Gastroesophageal sphincter (tissue), 3 donors: ENCODE results near the gene NPAS1.
"Not testable (repeated sequence)": the region's sequence is repeated elsewhere in the genome, so short reads cannot be mapped to it uniquely, and the experiment has no call there.

ENCODE experiments used
- EP300 ChIP-seq: sonication (generic); formaldehyde crosslinking; IDR thresholded peaks from one replicate; pipeline ENCODE4 v1.6.1; 2017; ENCODE audit warnings: antibody characterized with exemption, mild to moderate bottlenecking
- POLR2A ChIP-seq, 2 donors: fragments of 450-650 bp; IDR thresholded peaks; one replicate each; pipeline ENCODE4 v1.6.1; 2017; ENCODE audit warnings: antibody characterized with exemption in 2 of 2, mild to moderate bottlenecking in 2 of 2, moderate library complexity in 1 of 2
- POLR2AphosphoS5 ChIP-seq: sonication (generic); formaldehyde crosslinking; IDR thresholded peaks from one replicate; pipeline ENCODE4 v1.6.1; 2017; ENCODE audit warnings: antibody characterized with exemption
- TF ChIP-seq, protein P1 (sequence below), 4 experiments: fragments of 200-600 bp in 2 of 4; fragments of 450-650 bp in 2 of 4; sonication (generic) in 1 of 4; IDR thresholded peaks; one replicate each; pipeline ENCODE4 v1.5.1; 2017 to 2019; ENCODE audit warnings: antibody characterized with exemption in 4 of 4, mild to moderate bottlenecking in 2 of 4, moderate library complexity in 2 of 4

DNA sequence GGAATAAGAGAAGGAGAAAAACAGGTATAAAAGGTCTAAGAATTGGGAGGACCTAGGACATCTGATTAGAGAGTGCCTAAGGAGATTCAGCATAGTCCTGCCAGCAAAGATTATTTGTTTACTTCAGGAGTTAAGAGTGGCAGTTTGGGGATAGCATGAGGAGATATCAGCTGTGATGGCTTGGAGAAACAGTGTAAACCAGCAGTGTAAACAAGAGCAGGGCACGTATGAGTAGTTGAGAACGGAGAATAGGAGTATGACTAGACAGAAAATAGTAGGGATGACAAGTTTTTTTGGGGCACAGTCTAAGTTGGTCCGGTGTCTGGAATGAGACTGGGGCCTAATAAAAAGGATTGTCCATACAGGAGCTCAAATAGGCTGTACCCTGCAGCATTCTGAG is 30.9 kb downstream of the NPAS1 start:
- TF ChIP-seq, protein P1, sequence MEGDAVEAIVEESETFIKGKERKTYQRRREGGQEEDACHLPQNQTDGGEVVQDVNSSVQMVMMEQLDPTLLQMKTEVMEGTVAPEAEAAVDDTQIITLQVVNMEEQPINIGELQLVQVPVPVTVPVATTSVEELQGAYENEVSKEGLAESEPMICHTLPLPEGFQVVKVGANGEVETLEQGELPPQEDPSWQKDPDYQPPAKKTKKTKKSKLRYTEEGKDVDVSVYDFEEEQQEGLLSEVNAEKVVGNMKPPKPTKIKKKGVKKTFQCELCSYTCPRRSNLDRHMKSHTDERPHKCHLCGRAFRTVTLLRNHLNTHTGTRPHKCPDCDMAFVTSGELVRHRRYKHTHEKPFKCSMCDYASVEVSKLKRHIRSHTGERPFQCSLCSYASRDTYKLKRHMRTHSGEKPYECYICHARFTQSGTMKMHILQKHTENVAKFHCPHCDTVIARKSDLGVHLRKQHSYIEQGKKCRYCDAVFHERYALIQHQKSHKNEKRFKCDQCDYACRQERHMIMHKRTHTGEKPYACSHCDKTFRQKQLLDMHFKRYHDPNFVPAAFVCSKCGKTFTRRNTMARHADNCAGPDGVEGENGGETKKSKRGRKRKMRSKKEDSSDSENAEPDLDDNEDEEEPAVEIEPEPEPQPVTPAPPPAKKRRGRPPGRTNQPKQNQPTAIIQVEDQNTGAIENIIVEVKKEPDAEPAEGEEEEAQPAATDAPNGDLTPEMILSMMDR (IDR thresholded peaks at IDR 0.05) = not testable (repeated sequence)
- not testable (repeated sequence) for TF ChIP-seq EP300; POLR2AphosphoS5; POLR2A (IDR thresholded peaks at IDR 0.05)
